Measurements from ENCODE around the gene GADL1. TPM values are rescaled to one million over a fixed set of nuclear protein-coding genes. Genes with fewer than 3 reads are reported as not detected.

GADL1 gene
- total and polyA plus RNA-seq, 2 experiments from 2014 or later: not detected

DNA sequence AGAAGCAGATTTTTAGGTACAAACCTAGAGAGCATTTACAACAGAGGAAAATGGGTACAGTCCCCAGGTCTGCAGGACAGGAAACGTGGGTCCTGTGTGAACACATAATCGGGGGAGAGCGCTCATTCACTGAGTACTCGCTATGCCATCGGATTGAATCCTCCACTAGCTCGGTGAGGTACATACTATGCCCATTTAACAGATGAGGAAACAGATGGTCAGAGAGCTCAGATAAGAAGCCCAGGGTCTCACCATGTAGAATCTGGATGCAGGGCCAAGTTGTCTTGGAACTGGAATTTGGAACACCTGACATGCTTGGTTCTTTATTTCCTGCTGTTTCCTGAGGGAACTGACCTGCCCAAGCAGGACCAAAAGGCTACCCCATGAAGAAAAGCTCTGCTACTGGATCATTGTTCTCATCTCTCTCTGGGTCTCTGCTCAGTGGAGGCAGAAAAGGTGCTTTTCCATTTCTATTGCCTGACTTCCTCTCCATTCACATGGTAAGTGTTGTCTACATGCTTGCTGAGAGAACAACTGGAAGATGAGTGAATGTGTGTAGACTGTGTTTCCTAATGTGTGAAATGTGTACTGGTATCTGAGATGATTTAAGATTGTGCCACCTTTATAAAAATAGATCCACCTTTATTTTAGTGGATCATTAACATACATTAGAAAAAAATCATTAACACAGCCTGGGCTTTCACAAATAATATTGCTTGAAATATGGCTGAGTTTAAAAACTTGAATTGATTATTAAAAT, 199.0 kb downstream of the GADL1 start:
- Histone ChIP-seq H3K4me3 (no peak overlapping the region), H2AFZ (no peak overlapping the region), H3F3A (ENCODE audit: insufficient read depth) (peaks cover 11% of the 10 kb centered on the region), H4K20me1 (ENCODE audit: insufficient read depth) (no peaks in the 10 kb centered on the region), H3K9ac (no peak overlapping the region), H3K4me2 (ENCODE audit: unreplicated experiment) (no peak overlapping the region), H3K27ac (no peak overlapping the region), H3K9me2 (ENCODE audit: insufficient read depth) (no peaks in the 10 kb centered on the region), H3K36me3 (ENCODE audit: low read depth) (peaks cover 53% of the 10 kb centered on the region), H3K9me3 (ENCODE audit: low read depth) (no peaks in the 10 kb centered on the region), H3K27me3 (replicated peaks; ENCODE audit: insufficient read depth) (no peaks in the 10 kb centered on the region), H3K4me1 (ENCODE audit: insufficient read depth) (peaks cover 3% of the 10 kb centered on the region), H3K79me2 (ENCODE audit: insufficient read depth) (peaks cover 8% of the 10 kb centered on the region; the same call in 1 of the 2 replicates)
- no peak for TF ChIP-seq EZH2 (IDR thresholded peaks at IDR 0.05; ENCODE audit: insufficient read depth, poor library complexity, severe bottlenecking)
- no peak for TF ChIP-seq EZH2phosphoT487 (IDR thresholded peaks at IDR 0.05; ENCODE audit: insufficient read depth, low read depth)
- DNase-seq: no peak
- WGBS, 2 experiments (ENCODE audit: low coverage in 1 of 2, low lambda C conversion rate in 2 of 2, missing lambda C conversion rate in 2 of 2): 97 to 99% methylated on average over 6 of the region's 6 CpGs
- in situ Hi-C loops (cut with MboI): no loop called here

DNA sequence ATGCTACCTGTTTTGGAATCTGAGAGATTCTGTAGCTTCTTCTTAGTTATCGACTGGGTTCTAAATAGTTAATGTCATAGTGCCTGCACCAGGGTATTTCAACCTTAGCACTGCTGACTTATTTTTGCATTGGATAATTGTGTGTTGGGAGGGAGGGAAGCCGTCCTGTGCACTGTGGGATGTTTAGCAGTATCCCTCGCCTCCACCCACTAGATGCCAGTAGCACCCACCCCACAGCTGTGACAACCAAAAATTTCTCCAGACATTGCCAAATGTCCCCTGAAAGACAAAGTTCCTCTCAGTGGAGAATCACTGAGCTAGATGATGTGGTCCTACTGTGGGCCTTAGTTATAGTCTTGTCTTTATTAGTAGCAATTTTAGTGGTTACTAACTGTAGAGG, 199.8 kb downstream of the GADL1 start:
- 96 to 99% methylated on average over 3 of the region's 3 CpGs for WGBS, 2 experiments (ENCODE audit: low coverage in 1 of 2, low lambda C conversion rate in 2 of 2, missing lambda C conversion rate in 2 of 2)
- TF ChIP-seq EZH2 (IDR thresholded peaks at IDR 0.05; ENCODE audit: insufficient read depth, poor library complexity, severe bottlenecking): no peak
- no peak for TF ChIP-seq EZH2phosphoT487 (IDR thresholded peaks at IDR 0.05; ENCODE audit: insufficient read depth, low read depth)

DNA sequence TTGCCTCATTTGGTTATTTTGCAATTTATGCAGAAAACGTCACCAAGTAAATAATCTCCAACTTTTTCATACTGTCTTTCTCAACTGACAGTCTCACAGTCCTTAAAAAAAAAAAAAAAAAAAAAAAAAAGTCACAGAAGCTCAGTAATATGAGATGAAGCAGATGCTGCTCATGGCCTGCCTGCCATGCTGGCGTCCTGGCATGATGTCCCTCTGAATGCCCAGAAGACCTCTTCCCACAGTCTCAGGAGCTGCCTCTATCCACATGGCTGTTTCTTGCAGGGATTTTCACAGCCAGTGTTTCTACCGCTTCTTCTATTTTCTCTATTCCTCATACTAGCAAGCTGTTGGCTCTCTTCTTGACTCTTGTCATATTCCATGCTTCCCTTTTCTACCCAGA, 200.3 kb downstream of the GADL1 start:
- in situ Hi-C loops (cut with MboI): no loop called here
- Histone ChIP-seq H3K79me2 (ENCODE audit: insufficient read depth) (peaks cover 8% of the 10 kb centered on the region; the same call in 1 of the 2 replicates), H3K9me3 (ENCODE audit: low read depth) (no peaks in the 10 kb centered on the region), H3K27me3 (replicated peaks; ENCODE audit: insufficient read depth) (no peaks in the 10 kb centered on the region), H3K4me3 (no peak overlapping the region), H3F3A (ENCODE audit: insufficient read depth) (peaks cover 21% of the 10 kb centered on the region), H3K9ac (no peak overlapping the region), H3K27ac (no peak overlapping the region), H3K9me2 (ENCODE audit: insufficient read depth) (no peaks in the 10 kb centered on the region), H2AFZ (no peak overlapping the region), H3K4me1 (ENCODE audit: insufficient read depth) (peaks cover 15% of the 10 kb centered on the region), H4K20me1 (ENCODE audit: insufficient read depth) (no peaks in the 10 kb centered on the region), H3K36me3 (ENCODE audit: low read depth) (peaks cover 53% of the 10 kb centered on the region), H3K4me2 (ENCODE audit: unreplicated experiment) (no peak overlapping the region)
- TF ChIP-seq EZH2phosphoT487 (IDR thresholded peaks at IDR 0.05; ENCODE audit: insufficient read depth, low read depth): no peak
- TF ChIP-seq EZH2 (IDR thresholded peaks at IDR 0.05; ENCODE audit: insufficient read depth, poor library complexity, severe bottlenecking): no peak
- no peak for DNase-seq
- WGBS, 2 experiments (ENCODE audit: low coverage in 1 of 2, low lambda C conversion rate in 2 of 2, missing lambda C conversion rate in 2 of 2): 67 to 76% methylated on average over 3 of the region's 3 CpGs

More for the DNA sequence above, 199.8 kb downstream of the GADL1 start:
- Histone ChIP-seq H3K9me3 (ENCODE audit: low read depth) (no peaks in the 10 kb centered on the region), H2AFZ (no peak overlapping the region), H3K4me2 (ENCODE audit: unreplicated experiment) (no peak overlapping the region), H3K79me2 (ENCODE audit: insufficient read depth) (peaks cover 8% of the 10 kb centered on the region; the same call in 1 of the 2 replicates), H4K20me1 (ENCODE audit: insufficient read depth) (no peaks in the 10 kb centered on the region), H3K4me3 (no peak overlapping the region), H3K27me3 (replicated peaks; ENCODE audit: insufficient read depth) (no peaks in the 10 kb centered on the region), H3K36me3 (ENCODE audit: low read depth) (peaks cover 53% of the 10 kb centered on the region), H3K9me2 (ENCODE audit: insufficient read depth) (no peaks in the 10 kb centered on the region), H3K27ac (no peak overlapping the region), H3K4me1 (ENCODE audit: insufficient read depth) (peaks cover 10% of the 10 kb centered on the region), H3K9ac (no peak overlapping the region), H3F3A (ENCODE audit: insufficient read depth) (peaks cover 16% of the 10 kb centered on the region)
- no peak for DNase-seq
- in situ Hi-C loops (cut with MboI): no loop called here

DNA sequence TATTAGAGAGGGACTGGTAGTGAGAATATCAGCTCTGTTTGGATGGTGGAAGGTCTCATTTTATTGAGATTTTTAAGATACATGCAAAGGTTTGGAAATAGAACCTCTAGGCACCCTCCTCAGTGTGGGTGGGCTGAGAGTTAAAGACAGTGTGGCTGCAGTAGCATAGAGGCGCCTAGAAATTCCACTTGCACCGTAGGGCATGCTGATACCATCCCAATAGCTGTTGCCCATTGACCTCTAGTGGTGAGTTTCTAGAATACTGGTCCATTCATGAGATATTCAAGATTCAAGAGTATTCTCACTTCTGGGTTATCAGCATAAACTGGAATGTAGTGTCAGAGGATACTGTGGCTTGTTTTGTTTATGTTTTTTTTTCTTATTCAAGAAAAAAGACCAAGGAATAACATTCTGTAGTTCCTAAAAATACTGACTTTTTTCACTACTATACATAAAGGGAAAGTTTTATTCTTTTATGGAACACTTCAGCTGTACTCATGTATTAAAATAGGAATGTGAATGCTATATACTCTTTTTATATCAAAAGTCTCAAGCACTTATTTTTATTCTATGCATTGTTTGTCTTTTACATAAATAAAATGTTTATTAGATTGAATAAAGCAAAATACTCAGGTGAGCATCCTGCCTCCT, 200.9 kb downstream of the GADL1 start:
- in situ Hi-C loops (cut with MboI): no loop called here
- H3K36me3 ChIP-seq (ENCODE audit: low read depth): peaks cover 57% of the 10 kb centered on the region
- 6 to 9% methylated on average over 2 of the region's 2 CpGs for WGBS, 2 experiments (ENCODE audit: low coverage in 1 of 2, low lambda C conversion rate in 2 of 2, missing lambda C conversion rate in 2 of 2)

More for the DNA sequence above, 200.9 kb downstream of the GADL1 start:
- Histone ChIP-seq H3K4me3 (no peak overlapping the region), H3K79me2 (ENCODE audit: insufficient read depth) (peaks cover 10% of the 10 kb centered on the region; the same call in 1 of the 2 replicates), H3K9me3 (ENCODE audit: low read depth) (no peaks in the 10 kb centered on the region), H4K20me1 (ENCODE audit: insufficient read depth) (no peaks in the 10 kb centered on the region), H3K4me2 (ENCODE audit: unreplicated experiment) (no peak overlapping the region), H3F3A (ENCODE audit: insufficient read depth) (peaks cover 27% of the 10 kb centered on the region), H3K9me2 (ENCODE audit: insufficient read depth) (no peaks in the 10 kb centered on the region), H3K4me1 (ENCODE audit: insufficient read depth) (peaks cover 21% of the 10 kb centered on the region), H3K9ac (no peak overlapping the region), H3K27ac (no peak overlapping the region), H3K27me3 (replicated peaks; ENCODE audit: insufficient read depth) (no peaks in the 10 kb centered on the region), H2AFZ (no peak overlapping the region)
- TF ChIP-seq EZH2 (IDR thresholded peaks at IDR 0.05; ENCODE audit: insufficient read depth, poor library complexity, severe bottlenecking) (no peak), EZH2phosphoT487 (IDR thresholded peaks at IDR 0.05; ENCODE audit: insufficient read depth, low read depth) (no peak)
- peak; percentile 79 for DNase-seq
